MM.1S (cell line): ENCODE results near the gene HIP1.

Experiments
- CTCF ChIP-seq: fragments of 300-600 bp; sonication (generic); IDR thresholded peaks from 2 replicates; pipeline ENCODE4 v1.5.1; 2016; ENCODE audit warnings: antibody characterized with exemption, low read length, mixed read lengths
- EZH2 ChIP-seq: fragments of 300-600 bp; sonication (generic); optimal IDR thresholded peaks from 2 replicates; pipeline ENCODE3; 2017; ENCODE audit warnings: low read depth, mild to moderate bottlenecking, antibody characterized with exemption, low read length, mixed read lengths
- EZH2phosphoT487 ChIP-seq: fragments of 300-600 bp; sonication (generic); IDR thresholded peaks from 2 replicates; pipeline ENCODE4 v1.6.1; 2018; ENCODE audit warnings: antibody characterized with exemption, low read length

- no peak for TF ChIP-seq CTCF
- TF ChIP-seq EZH2: no peak
- TF ChIP-seq EZH2phosphoT487: no peak
These were observed 70.8 kb downstream of the HIP1 start for GRCh38 chr7:75667938-75668337.
